ENCODE results near the gene TSPO2. TPM values are rescaled to one million over a fixed set of nuclear protein-coding genes. Genes with fewer than 3 reads are reported as not detected.

Gene TSPO2
- total RNA-seq, 3 donors from 2014 or later, result not detected

DNA sequence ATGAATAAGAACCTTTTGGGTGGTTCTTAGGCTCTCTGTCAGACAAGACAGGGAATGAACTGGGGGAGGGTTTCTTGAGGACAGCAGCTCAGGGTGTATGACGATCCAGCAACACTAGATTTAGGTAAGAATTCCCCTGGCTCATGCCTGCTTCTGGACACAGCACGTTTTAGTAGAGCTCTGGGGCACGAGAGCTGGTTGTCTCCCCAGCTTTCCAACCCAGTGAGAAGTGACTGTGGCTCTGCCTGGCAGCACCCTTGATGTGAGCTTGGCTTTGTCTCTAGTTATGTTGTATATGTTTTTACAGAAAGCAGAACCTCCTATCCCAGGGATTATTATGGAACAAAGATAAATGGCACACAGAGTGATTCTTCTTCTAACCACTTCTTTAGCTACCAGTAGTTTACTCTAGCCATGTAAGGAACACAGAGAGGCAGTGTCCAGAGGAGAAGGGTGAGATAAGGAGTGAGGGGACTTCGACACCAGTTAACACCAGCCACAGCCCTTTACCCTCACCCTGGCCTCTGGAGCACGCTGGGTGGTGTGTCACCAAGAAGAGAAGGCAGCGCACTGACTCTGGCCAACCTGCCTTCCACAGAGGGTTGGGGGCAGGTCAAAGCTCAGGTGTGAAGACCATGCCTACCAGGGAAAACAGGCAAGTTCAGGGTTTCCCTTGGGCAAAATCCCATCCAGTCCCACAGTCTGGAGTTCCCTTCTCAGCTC, 14.7 kb downstream of the TSPO2 start:
- TF ChIP-seq, protein P1, sequence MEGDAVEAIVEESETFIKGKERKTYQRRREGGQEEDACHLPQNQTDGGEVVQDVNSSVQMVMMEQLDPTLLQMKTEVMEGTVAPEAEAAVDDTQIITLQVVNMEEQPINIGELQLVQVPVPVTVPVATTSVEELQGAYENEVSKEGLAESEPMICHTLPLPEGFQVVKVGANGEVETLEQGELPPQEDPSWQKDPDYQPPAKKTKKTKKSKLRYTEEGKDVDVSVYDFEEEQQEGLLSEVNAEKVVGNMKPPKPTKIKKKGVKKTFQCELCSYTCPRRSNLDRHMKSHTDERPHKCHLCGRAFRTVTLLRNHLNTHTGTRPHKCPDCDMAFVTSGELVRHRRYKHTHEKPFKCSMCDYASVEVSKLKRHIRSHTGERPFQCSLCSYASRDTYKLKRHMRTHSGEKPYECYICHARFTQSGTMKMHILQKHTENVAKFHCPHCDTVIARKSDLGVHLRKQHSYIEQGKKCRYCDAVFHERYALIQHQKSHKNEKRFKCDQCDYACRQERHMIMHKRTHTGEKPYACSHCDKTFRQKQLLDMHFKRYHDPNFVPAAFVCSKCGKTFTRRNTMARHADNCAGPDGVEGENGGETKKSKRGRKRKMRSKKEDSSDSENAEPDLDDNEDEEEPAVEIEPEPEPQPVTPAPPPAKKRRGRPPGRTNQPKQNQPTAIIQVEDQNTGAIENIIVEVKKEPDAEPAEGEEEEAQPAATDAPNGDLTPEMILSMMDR (IDR thresholded peaks at IDR 0.05), result no peak
- TF ChIP-seq POLR2AphosphoS5 (IDR thresholded peaks at IDR 0.05), result no peak
- no peak for TF ChIP-seq POLR2A (IDR thresholded peaks at IDR 0.05)
- intact Hi-C loops (cut with DNase I; ENCODE audit: low total_unique reads), result no loop called here
- H3K9me3 ChIP-seq, result no peaks in the 10 kb centered on the region
- H3K4me1 ChIP-seq, result no peaks in the 10 kb centered on the region
- no peak overlapping the region for H3K27ac ChIP-seq
- no peaks in the 10 kb centered on the region for H3K27me3 ChIP-seq
- DNase-seq (ENCODE audit: low spot score in 2 of 2), result no peak
- H3K36me3 ChIP-seq, result no peaks in the 10 kb centered on the region
- H3K4me3 ChIP-seq, result no peak overlapping the region

DNA sequence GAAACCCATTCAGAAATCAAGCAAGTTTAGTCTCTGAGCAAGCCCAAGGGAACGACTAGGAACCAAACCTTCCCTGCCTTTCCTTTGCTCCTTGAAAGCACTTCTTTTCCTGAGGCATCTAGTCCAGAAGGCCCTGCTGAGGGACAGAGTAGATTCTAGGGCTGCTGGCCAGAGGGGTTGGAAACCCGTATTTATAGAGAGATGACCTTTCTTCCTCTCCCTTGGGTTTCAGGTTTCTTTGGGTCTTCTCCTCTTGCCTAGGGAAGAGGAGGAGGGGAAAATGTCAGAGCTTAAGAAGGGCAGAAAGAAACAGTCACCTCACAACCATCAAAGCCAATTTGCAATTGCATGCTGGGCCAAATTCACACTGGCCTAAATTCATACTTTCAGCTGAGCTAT, 16.5 kb downstream of the TSPO2 start:
- H3K4me3 ChIP-seq, result no peak overlapping the region
- intact Hi-C loops (cut with DNase I; ENCODE audit: low total_unique reads), result no loop called here
- H3K27ac ChIP-seq, result no peak overlapping the region
- H3K4me1 ChIP-seq, result no peaks in the 10 kb centered on the region
- no peaks in the 10 kb centered on the region for H3K9me3 ChIP-seq
- TF ChIP-seq POLR2AphosphoS5 (IDR thresholded peaks at IDR 0.05) (no peak), POLR2A (IDR thresholded peaks at IDR 0.05) (no peak)
- TF ChIP-seq, protein P1 (IDR thresholded peaks at IDR 0.05), result no peak
- no peaks in the 10 kb centered on the region for H3K36me3 ChIP-seq
- no peaks in the 10 kb centered on the region for H3K27me3 ChIP-seq
- DNase-seq (ENCODE audit: low spot score in 2 of 2), result no peak

DNA sequence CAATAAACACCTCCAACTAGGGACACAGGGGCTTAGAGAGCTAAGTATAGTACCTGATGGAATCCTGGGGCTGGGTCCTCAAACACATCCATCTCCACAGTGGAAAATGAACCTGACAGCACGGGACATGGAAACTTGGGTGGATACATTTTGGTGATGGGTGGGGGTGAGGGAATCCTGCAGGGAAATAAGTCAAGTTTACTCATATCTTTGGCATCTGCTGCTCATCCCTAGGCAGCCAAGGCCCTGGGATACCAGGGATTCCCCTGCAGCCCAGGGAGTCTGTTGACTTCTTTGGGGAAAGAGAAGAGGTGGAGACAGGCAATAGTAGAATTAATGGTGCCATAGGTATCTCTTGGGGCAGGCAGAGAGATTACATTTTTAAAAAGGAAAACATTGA, 17.3 kb downstream of the TSPO2 start:
- H3K4me1 ChIP-seq, result no peaks in the 10 kb centered on the region
- no peaks in the 10 kb centered on the region for H3K36me3 ChIP-seq
- no peaks in the 10 kb centered on the region for H3K9me3 ChIP-seq
- H3K27me3 ChIP-seq, result no peaks in the 10 kb centered on the region
- intact Hi-C loops (cut with DNase I; ENCODE audit: low total_unique reads), result no loop called here
- no peak overlapping the region for H3K27ac ChIP-seq
- no peak for DNase-seq (ENCODE audit: low spot score in 2 of 2)
- TF ChIP-seq POLR2AphosphoS5 (IDR thresholded peaks at IDR 0.05) (no peak), POLR2A (IDR thresholded peaks at IDR 0.05) (no peak)
- TF ChIP-seq, protein P1 (IDR thresholded peaks at IDR 0.05), result no peak
- no peak overlapping the region for H3K4me3 ChIP-seq

DNA sequence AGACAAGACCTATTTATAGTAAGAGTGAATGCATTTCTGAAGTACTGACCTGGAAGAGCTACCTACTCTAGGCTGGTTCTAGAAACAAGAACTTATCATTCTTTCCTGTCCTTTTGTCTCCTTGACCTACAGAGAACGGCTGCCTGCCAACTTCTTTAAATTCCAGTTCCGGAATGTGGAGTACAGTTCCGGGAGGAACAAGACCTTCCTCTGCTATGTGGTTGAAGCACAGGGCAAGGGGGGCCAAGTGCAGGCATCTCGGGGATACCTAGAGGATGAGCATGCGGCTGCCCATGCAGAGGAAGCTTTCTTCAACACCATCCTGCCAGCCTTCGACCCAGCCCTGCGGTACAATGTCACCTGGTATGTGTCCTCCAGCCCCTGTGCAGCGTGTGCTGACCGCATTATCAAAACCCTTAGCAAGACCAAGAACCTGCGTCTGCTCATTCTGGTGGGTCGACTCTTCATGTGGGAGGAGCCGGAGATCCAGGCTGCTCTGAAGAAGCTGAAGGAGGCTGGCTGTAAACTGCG, 19.0 kb downstream of the TSPO2 start:
- DNase-seq (ENCODE audit: low spot score in 2 of 2), result no peak
- TF ChIP-seq POLR2AphosphoS5 (IDR thresholded peaks at IDR 0.05), result no peak
- no peak for TF ChIP-seq POLR2A (IDR thresholded peaks at IDR 0.05)
- TF ChIP-seq, protein P1 (IDR thresholded peaks at IDR 0.05), result no peak
- no peak overlapping the region for H3K27ac ChIP-seq
- H3K27me3 ChIP-seq, result no peaks in the 10 kb centered on the region
- no peaks in the 10 kb centered on the region for H3K36me3 ChIP-seq
- H3K4me1 ChIP-seq, result no peaks in the 10 kb centered on the region
- H3K4me3 ChIP-seq, result no peak overlapping the region
- no peaks in the 10 kb centered on the region for H3K9me3 ChIP-seq
- intact Hi-C loops (cut with DNase I; ENCODE audit: low total_unique reads), result no loop called here

DNA sequence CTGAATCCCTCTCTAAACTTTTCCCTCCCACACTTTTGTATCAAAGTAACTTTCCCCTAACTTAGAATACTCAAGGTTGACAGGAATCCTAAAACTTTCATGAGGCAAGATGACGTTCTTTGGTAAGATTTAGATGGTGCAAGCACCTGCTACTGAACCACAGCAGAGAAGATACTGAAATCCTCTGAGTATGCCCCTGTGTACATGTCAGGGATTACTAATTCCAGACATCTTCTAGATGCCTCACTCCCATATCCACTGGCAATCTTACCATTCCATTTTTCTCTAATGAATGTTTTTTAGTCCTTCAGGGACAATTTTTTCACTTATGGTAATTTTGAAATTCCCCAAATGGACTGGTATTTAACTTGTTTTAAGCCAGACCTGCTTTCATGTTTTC, 19.8 kb downstream of the TSPO2 start:
- no peak for TF ChIP-seq POLR2AphosphoS5 (IDR thresholded peaks at IDR 0.05)
- no peak for TF ChIP-seq POLR2A (IDR thresholded peaks at IDR 0.05)
- TF ChIP-seq, protein P1 (IDR thresholded peaks at IDR 0.05), result no peak
- Histone ChIP-seq H3K36me3 (no peaks in the 10 kb centered on the region), H3K4me1 (no peaks in the 10 kb centered on the region), H3K27me3 (no peaks in the 10 kb centered on the region), H3K4me3 (no peak overlapping the region), H3K9me3 (no peaks in the 10 kb centered on the region), H3K27ac (no peak overlapping the region)
- DNase-seq (ENCODE audit: low spot score in 2 of 2), result no peak
- intact Hi-C loops (cut with DNase I; ENCODE audit: low total_unique reads), result no loop called here
